ENCODE measurements around the gene PTPN1. TPM values are rescaled to one million over a fixed set of nuclear protein-coding genes. Genes with fewer than 3 reads are reported as not detected.

Gene PTPN1
- total and polyA plus RNA-seq, 10 of the 15 experiments (the other 5 are each of a cell fraction or from before 2014, with no cell fraction given), result 15.9 to 74.7 (median 43.9) TPM

GRCh38 chr20:50561379-50562078, 51.3 kb downstream of the PTPN1 start (continued):
- TF ChIP-seq SIX5 (IDR thresholded peaks at IDR 0.05; ENCODE audit: low read depth, low read length, severe bottlenecking) (no peak), EED (IDR thresholded peaks at IDR 0.05; ENCODE audit: low read depth) (peak; percentile 46; the same call in 1 of the 2 replicates), CREB1 (IDR thresholded peaks at IDR 0.05; ENCODE audit: low read depth) (peak; percentile 77), SPI1 (IDR thresholded peaks at IDR 0.05; ENCODE audit: borderline replicate concordance, insufficient read depth, low read depth, low read length) (no peak), ZBTB4 (CRISPR knock-in tag; IDR thresholded peaks at IDR 0.05) (no peak), ATF3 (IDR thresholded peaks at IDR 0.05; ENCODE audit: borderline replicate concordance, extremely low read depth, low read depth, low read length) (no peak), TCF3 (IDR thresholded peaks at IDR 0.05; ENCODE audit: borderline replicate concordance, insufficient read depth, low read depth, low read length) (no peak), USF1 (IDR thresholded peaks at IDR 0.05; ENCODE audit: borderline replicate concordance, extremely low read length, insufficient read depth, low read depth, low read length) (no peak), ZNF207 (IDR thresholded peaks at IDR 0.05; ENCODE audit: borderline replicate concordance) (no peak), KLF5 (IDR thresholded peaks at IDR 0.05; ENCODE audit: partially characterized antibody) (no peak), LARP7 (IDR thresholded peaks at IDR 0.05) (no peak)

Measured in GM12878 (cell line).